ENCODE measurements around the gene DUSP9. TPM values are rescaled to one million over a fixed set of nuclear protein-coding genes. Genes with fewer than 3 reads are reported as not detected.
"Not testable (repeated sequence)": the region's sequence is repeated elsewhere in the genome, so short reads cannot be mapped to it uniquely, and the experiment has no call there.

DUSP9 gene
- total RNA-seq, 1 donor from 2014 or later: not detected

GRCh38 chrX:153600921-153601320 lies 46.1 kb upstream of the DUSP9 start:
- CTCF ChIA-PET: interaction anchor here (1.2 to 1.6 kb wide), 2 partner anchors 8 to 9 kb away, joined by 3 to 9 read pairs; no protein-coding TSS in a partner anchor
- DNase-seq (no peak), ATAC-seq (ENCODE audit: low read depth) (no peak)
- no peak for TF ChIP-seq CTCF (IDR thresholded peaks at IDR 0.05)
- intact Hi-C loops (cut with micrococcal nuclease): no loop called here
- H3K27ac Mint-ChIP-seq: no peak overlapping the region
- H3K4me3 Mint-ChIP-seq: no peak overlapping the region
- POLR2A ChIA-PET: interaction anchor here (0.5 to 2.4 kb wide), 3 partner anchors 9 to 326 kb away, joined by 3 to 12 read pairs (median 11); no protein-coding TSS in a partner anchor
- H3K9me3 Mint-ChIP-seq: no peaks in the 10 kb centered on the region
- peaks cover 2% of the 10 kb centered on the region for H3K36me3 Mint-ChIP-seq (ENCODE audit: low read depth)
- no peaks in the 10 kb centered on the region for H3K27me3 Mint-ChIP-seq
- H3K4me1 Mint-ChIP-seq: peaks cover 30% of the 10 kb centered on the region

DNA sequence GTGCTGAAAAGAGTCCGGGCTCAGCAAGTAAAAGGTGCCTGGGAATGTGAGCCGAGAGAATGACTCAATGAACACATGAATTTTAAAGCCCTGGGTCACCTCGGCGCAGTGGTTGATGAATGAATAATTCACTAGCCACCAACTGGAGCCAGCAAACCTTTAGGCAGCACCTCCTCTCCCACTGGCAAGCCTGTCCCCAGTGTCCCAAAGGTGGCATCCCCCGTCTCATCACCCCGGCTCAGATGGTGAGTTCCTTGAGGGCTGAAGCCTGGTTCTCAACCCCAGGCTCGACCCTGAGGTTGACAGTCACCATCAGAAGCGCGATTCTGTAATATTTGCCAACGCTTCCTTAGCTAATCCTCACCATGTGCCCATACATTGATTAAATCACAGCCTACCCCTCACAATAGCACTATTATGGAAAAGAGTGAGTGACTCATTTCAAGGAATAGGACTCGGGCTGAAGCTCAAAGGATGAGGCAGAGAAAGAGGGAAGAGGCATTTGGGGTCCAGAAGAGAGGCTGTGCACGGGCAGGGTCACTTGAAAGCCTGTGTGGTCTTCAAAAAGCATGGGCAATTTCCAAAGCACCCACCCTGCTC lies 45.4 kb upstream of the DUSP9 start:
- H3K4me1 Mint-ChIP-seq: peaks cover 23% of the 10 kb centered on the region
- ATAC-seq (ENCODE audit: low read depth): no peak
- H3K27ac Mint-ChIP-seq: no peak overlapping the region
- H3K9me3 Mint-ChIP-seq: no peaks in the 10 kb centered on the region
- CTCF ChIA-PET: interaction anchor here (1.2 kb wide), 1 partner anchor 8 kb away, joined by 3 read pairs; no protein-coding TSS in a partner anchor
- intact Hi-C loops (cut with micrococcal nuclease): no loop called here
- DNase-seq: no peak
- H3K36me3 Mint-ChIP-seq (ENCODE audit: low read depth): no peaks in the 10 kb centered on the region
- H3K4me3 Mint-ChIP-seq: no peak overlapping the region
- no peak for TF ChIP-seq CTCF (IDR thresholded peaks at IDR 0.05)
- H3K27me3 Mint-ChIP-seq: no peaks in the 10 kb centered on the region
- POLR2A ChIA-PET: no interaction called here

GRCh38 chrX:153602601-153603000 lies 44.4 kb upstream of the DUSP9 start:
- DNase-seq (no peak), ATAC-seq (ENCODE audit: low read depth) (no peak)
- intact Hi-C loops (cut with micrococcal nuclease): no loop called here
- CTCF ChIA-PET: no interaction called here
- H3K4me3 Mint-ChIP-seq: no peak overlapping the region
- no peak overlapping the region for H3K27ac Mint-ChIP-seq
- POLR2A ChIA-PET: interaction anchor here (0.5 to 0.8 kb wide), 2 partner anchors 39 to 390 kb away, joined by 3 read pairs; no protein-coding TSS in a partner anchor
- no peaks in the 10 kb centered on the region for H3K9me3 Mint-ChIP-seq
- H3K4me1 Mint-ChIP-seq: peaks cover 13% of the 10 kb centered on the region
- H3K36me3 Mint-ChIP-seq (ENCODE audit: low read depth): no peaks in the 10 kb centered on the region
- H3K27me3 Mint-ChIP-seq: no peaks in the 10 kb centered on the region
- TF ChIP-seq CTCF (IDR thresholded peaks at IDR 0.05): no peak

- intact Hi-C loops (cut with micrococcal nuclease): no loop called here
- peaks cover 8% of the 10 kb centered on the region for H3K4me1 Mint-ChIP-seq
- no peak for TF ChIP-seq CTCF (IDR thresholded peaks at IDR 0.05)
- no peaks in the 10 kb centered on the region for H3K27me3 Mint-ChIP-seq
- DNase-seq (no peak), ATAC-seq (ENCODE audit: low read depth) (no peak)
- ChIA-PET POLR2A (interaction anchor here (0.5 kb wide), 1 partner anchor 389 kb away, joined by 3 read pairs; no protein-coding TSS in a partner anchor), CTCF (no interaction called here)
- no peaks in the 10 kb centered on the region for H3K36me3 Mint-ChIP-seq (ENCODE audit: low read depth)
- H3K9me3 Mint-ChIP-seq: no peaks in the 10 kb centered on the region
- H3K4me3 Mint-ChIP-seq: no peak overlapping the region
- no peak overlapping the region for H3K27ac Mint-ChIP-seq
These were observed 43.8 kb upstream of the DUSP9 start for GRCh38 chrX:153603131-153603656.

DNA sequence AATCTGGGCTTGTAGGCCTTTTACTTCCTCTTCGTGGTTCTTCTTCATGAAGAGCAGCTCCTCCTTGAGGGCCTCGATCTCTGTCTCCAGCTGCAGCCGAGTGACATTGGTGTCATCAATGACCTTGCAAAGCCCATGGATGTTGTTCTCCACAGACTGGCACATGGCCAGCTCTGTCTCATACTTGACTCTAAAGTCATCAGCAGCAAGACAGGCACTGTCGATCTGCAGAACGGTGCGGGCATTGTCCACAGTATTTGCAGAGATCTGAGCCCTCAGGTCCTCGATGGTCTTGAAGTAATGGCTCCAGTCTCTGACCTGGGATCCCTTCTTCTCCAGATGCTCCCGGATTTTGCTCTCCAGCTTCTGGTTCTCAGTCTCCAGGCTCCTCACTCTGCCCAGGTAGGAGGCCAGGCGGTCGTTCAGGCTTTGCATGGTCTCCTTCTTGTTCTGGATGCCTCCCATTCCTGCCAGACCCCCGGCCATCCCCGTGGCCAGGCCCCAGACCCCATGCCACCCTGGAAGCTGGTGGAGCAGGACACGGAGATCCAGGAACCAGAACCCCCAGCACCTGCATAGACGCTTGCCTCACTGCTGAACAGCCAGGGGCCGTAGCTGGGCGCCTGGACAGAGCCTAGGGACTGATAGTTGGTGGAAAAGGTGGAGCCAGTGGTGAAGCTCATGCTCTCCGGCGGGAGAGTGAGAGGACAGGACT lies 42.2 kb upstream of the DUSP9 start:
- H3K36me3 Mint-ChIP-seq (ENCODE audit: low read depth); CTCF ChIA-PET; H3K27ac Mint-ChIP-seq; POLR2A ChIA-PET; ATAC-seq (ENCODE audit: low read depth); H3K9me3 Mint-ChIP-seq; DNase-seq; H3K4me3 Mint-ChIP-seq; H3K4me1 Mint-ChIP-seq; intact Hi-C loops (cut with micrococcal nuclease); H3K27me3 Mint-ChIP-seq: not testable (repeated sequence)
